ENCODE measurements around the gene PNPLA5. TPM values are rescaled to one million over a fixed set of nuclear protein-coding genes. Genes with fewer than 3 reads are reported as not detected.

Gene PNPLA5
- total RNA-seq, 1 experiment from 2014 or later: not detected

DNA sequence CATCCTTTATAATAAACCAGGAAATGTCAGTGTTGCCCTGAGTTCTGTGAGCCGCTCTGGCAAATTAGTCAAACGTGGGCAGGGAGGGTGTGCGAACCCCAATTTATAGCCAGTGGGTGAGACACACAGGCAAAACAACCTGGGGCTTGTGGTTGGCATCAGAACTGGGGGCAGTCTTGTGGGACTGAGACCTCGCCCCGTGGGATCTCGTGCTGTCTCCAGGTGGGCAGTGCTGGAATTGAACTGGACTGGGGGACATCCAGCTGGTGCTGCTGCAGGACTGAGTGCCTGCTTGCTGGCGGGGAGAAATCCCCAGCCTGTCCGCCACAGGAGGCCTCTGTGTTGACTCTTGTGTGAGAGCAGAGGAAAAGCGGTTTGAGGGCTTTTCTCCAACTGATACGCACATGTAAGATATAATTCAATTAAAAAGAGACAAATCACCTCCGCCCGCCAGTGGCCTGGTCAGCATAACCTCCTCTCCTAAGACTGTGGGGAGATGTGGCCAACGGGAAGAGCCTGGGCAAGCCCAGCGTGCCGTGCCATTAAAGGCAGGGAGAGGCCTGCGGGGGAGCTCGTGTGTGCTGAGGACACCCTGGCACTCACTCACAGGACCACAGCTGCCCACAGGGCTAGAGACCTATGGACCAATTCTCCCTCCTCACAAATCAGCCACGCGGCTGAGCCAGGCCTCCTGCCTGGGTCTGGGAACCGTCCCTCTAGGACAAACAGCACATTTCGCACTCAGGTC, 47.9 kb downstream of the PNPLA5 start:
- no peak for DNase-seq (ENCODE audit: extremely low read depth, low read depth)

DNA sequence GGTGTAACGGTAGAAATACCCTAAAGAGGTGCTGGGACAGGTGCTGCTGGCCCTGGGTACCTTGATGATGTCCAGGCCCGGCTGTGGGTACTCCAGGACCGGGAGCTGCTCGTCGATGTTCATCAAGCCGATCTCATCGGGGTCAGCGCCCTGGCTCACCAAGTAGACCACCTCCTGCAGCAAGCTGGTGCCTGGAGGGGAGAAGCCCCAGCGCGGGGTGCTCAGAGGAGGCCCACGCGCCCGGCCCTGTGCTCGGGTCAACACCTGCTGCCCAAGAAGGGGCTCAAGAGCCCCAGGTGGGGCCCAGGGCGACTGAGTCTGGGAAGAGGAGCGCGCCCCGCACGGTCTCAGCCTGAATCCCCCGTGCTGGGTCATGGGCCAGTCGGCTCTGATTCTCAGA, 50.1 kb downstream of the PNPLA5 start:
- no peak for DNase-seq (ENCODE audit: extremely low read depth, low read depth)

DNA sequence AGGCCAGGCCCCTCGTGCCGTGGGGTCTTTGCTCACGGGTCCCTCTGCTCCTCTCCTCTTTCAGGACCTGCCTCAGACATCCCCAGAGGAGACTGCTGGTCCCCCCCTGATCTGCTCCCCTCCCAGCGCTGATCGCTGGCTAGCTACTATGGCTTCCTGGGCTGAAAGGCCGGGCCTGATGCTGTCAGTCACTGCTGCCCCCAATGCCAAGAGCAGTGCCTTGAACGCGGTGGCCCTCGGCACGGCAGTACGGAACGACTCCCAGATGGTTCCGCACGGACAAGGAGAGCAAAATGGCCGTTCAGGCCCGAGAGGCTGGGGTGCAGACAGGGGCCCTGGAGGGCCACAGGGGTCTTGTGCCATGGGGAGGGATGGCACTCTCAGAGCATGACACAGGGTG, 51.0 kb downstream of the PNPLA5 start:
- DNase-seq (ENCODE audit: extremely low read depth, low read depth): no peak

DNA sequence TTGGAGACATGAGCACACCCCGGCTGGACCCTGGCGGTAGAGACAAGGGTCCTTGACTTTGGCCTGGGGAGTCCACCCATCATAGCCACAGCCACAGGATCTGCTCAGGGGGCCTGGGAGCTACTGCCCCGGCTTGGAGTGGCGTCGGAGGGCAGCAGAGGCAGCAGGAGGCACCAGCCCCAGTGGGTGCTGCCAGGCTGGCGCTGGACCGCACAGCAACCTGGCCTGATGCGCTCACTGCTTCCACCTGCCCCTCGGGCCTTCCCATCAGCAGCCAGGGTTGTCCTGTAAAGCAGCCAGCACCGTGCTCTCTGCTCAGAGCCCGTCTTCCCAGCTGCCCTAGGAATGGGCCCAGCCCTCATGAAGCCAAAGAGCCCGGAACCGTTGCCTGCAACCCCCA, 51.4 kb downstream of the PNPLA5 start:
- DNase-seq (ENCODE audit: extremely low read depth, low read depth): no peak

DNA sequence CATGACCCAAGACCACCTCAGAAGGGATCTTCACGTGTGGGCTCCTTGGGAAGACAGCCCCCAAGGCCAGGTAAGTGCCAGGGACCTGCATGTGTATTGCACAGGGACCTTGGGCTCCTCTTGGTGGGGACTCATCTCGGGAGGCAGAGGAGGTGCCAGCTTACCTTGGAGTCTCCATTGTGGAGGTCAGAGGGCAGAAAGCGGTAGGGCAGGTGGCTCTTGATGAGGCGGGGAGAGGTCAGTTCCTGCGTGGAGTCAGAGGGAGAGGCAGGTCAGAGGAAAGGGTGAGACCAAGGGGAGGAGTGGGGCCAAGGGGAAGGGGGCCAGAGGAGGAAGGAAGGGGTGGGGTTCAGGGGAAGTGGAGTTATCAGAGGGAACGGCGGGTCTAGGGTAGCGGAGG, 52.0 kb downstream of the PNPLA5 start:
- DNase-seq (ENCODE audit: extremely low read depth, low read depth): no peak

DNA sequence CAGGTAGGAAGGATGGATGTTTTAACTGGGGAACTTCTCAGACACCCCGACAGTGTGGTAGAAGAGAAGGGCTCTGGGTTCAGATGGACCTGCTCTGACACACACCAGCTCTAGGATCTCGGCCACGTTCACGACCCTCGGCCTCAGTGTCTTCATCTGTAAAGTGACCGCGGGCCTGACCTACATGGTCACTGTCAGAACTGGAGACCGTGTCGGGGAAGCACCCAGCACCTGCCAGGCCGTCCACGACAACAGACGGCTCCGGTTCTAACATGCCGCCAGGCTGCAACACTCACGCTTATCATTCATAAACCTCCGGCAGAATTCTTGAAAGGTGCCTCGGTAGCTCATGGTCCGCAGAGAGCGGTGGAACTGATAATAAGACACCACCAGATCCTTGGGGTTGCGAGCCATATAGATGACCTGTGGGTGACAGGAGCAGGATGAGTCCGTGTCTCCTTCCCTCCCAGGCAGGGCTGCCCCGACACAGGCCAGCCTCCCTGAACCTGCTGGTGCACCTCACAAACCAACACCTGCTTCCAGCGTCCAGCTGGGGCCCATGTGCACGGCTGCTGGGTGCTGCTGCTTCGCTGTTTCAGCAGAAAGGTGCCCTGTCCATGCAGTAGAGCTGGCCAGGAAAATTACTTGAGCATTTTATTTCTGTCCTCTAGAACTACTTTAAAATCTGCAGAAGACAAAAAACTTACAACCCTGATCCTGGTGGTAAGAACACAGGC, 53.1 kb downstream of the PNPLA5 start:
- DNase-seq (ENCODE audit: extremely low read depth, low read depth): no peak

DNA sequence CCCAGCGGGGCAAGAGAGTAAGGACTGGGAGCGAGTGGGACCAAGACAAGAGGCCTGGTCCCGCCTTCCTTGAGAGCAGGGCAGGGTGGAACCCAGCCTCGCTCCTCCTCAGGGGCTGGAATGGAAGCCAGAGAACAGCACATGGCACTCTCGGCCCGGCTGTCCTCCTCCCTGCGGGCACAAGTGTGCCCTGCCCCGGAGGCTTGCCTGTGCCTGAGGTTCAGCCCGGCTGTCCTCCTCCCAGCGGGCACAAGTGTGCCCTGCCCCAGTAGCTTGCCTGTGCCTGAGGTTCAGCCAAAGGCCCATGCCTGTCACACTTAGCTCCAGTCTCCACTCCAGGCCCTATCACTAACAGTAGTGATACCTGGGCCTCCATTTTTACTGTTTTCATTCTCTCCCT, 53.7 kb downstream of the PNPLA5 start:
- no peak for DNase-seq (ENCODE audit: extremely low read depth, low read depth)

DNA sequence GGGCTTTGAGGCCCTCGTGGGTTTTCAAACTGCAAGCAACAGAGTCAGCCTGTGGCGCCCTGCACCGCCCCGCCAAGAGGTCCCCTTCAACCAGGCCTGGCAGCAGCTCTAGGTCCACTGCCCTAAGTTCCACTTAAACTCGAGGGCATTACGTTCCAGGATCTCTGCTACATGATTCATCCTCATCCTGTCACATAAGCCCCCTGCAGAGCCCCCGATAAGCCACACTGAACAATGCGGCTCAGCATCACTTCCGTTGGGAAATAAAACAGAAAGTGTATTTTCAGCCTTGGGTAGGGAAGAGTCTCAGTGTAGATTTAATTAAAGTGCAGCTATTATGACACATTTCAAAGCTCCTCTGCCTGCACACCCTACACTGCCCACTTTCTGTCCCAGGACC, 54.1 kb downstream of the PNPLA5 start:
- DNase-seq (ENCODE audit: extremely low read depth, low read depth): no peak

DNA sequence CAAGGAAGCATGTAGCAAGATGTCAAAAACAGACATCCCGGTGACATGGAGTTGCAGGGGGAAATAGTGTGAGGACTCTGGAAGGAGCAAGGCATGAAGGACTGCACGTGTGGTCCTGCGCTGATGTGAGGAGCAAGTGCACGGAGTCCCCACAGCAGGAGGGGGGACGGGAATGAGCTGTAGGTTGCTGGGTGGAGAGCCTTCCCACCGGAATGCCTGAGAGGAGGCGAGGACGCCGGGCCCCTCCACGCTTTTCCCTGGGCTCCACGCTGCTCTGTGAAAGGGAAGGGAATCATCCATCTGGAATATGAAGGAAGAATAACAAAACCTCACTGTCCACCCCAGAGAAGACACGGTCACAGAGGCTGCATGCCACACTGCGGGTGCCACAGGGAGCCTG, 56.1 kb downstream of the PNPLA5 start:
- DNase-seq (ENCODE audit: extremely low read depth, low read depth): no peak

DNA sequence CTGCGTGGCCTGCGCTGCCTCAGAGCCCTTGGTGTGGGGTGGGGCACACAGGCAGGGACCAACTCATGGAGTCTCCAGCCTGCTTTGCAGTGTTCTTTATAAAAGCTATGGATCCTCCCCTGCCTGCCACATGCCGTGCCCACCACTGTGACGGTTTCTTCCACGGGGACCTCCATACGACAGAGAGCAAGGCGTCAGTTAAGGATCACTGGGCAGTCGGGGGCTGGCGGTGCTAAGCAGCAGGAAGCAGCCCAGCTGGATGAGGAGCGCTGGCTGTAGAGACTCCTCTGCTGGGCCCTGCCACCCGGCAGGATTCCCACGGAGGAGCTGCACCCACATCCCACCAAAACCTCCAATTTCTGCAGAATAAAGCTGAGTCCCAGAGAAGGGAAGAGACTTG, 56.6 kb downstream of the PNPLA5 start:
- no peak for DNase-seq (ENCODE audit: extremely low read depth, low read depth)

DNA sequence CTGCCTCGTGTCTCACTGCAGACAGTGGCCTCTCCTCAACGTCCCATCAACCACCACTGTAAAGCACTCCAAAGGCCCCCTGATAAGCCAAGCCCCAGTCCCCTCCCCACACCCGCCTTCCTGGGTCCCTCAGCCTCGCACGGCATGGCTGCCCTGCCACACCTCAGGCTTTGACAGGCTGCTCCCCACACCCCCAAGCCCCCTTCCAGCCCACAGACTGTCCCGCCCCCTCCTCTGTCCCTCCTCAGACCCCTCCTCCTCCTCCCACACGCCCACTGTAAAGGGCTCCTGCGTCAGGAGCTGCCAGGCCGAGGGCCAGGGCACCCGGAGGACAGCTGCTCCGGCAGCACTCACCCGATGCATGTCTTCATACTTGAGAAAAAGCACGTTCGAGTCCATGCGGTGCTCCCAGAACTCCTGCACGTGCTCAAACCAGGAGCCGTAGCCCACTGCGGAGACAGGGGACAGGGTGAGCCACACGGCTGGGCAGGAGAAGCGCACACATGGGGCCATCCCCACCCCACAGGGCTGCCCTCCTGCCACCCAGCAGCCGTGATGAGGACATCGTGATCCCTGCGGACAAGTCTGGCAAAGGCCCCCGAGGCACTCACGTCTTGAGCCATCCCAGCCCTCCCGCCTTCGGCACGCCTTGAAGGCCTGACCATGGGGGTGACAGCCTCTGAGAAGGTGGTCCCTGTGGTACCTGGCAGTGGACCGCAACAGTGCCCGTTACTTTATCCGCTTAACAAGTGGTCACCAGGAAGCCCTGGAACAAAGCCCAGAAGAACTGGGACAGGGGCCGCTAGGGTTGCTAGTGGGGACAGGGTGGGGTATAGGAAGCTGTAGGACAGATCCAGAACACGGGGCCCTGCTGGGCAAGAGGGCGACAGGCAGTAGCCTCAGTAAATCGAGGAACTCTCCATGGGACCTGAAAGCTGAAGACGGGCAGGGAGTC, 58.2 kb downstream of the PNPLA5 start:
- DNase-seq (ENCODE audit: extremely low read depth, low read depth): no peak

DNA sequence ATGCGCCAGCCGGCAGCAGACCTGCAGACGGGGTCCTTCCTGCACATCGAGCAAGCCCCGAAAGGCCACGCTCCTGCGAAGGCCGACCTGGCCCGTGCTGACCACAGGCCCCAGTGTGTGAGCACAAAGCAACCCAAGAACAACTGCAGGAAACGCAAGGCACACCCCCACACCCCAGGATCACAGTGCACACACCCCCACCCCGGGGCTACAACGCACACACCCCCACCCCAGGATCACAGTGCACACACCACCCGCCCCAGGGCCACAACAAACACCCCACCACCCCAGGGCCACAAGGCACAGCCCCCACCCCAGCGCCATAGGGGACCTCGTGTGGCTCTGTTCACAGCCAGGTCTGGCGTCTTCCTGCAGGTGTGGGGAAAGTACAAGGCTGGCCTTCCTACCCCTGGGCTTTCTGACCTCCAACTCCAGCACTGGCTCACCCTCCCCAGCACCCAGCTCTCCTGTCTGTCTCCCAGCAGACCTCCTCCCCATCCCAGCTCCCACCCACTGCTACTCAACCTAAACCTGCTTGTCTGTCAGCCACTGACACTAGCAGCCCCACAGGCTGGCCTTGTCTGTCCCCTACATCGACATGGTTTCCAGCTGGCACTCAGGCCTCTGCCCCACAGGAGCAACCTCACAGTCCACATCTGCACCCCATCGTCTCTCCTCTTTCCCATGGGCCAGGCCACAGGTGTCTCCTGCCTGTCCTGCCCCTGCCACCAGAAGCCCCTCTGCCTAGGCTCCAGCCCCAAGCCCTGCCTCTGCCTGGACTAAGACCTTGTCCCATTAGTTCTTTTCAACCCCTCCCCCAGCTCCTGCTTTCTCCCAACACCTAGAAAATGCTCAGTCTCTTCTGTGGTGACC, 59.2 kb downstream of the PNPLA5 start:
- no peak for DNase-seq (ENCODE audit: extremely low read depth, low read depth)

DNA sequence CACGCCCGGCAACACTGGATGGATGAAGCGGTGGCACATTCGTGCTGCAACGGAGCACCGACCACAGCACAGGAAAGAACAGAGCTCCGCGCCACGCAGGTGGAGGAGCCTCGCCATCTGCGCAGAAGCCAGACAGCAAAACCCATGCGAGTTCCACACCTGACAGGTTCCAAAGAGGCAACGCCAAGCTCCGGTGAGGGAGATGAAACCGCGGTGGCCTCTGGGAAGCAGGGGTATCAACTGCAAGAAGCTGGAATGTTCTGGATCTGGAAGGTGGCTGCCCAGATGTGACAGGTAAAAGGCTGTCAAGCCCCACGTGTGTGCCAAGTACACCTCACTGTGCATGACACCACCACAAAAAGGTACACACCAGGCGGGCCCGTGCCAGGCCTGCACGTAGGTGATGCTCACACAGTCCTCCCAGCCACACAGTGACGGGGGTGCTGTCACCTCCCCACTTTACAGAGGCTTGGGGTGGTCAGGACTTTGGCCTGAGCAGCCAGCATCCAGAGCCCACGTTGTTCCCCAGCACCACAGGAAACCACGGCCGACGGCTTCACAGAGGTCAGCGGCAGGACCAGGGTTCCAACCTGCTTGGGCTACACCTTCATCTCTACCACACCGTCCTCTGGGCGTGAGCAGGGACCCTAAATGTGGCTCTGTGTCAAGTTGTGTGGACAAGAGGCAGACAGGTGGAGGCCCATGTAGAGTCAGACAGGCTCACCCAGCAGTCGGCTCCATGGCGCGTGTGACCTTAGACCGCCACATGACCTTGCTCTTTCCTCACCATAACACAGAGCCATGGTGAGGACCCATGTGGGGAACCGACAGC, 60.0 kb downstream of the PNPLA5 start:
- DNase-seq (ENCODE audit: extremely low read depth, low read depth): no peak

DNA sequence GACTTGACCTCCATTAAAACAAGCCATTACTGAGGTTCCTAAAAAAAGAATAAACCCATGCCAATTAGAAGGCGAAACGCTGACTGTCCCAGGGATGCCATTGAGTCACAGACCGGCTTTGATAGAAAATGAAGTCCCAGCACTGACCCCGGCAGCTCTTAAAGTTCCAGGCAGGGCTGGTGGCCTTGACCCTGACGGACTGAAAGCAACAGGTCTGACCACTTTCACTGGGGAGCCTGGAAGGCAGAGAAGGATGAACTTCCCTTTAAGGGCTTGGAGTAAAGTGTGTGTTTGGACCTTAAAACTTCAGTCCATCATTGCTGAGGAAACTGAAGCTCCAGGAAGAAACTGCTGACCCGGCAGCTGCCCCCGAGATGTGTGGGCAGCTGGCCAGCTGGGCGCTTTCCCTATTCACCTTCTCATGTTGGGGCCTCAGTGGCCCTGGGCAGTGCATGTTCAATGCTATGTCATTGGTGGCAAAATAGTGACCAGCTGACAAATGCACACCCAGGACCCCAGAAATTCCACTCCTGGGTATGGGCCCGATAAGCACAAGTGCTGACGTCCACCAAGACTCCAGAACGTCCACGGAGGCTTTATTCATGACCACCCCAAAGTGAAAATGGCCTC, 60.8 kb downstream of the PNPLA5 start:
- no peak for DNase-seq (ENCODE audit: extremely low read depth, low read depth)

DNA sequence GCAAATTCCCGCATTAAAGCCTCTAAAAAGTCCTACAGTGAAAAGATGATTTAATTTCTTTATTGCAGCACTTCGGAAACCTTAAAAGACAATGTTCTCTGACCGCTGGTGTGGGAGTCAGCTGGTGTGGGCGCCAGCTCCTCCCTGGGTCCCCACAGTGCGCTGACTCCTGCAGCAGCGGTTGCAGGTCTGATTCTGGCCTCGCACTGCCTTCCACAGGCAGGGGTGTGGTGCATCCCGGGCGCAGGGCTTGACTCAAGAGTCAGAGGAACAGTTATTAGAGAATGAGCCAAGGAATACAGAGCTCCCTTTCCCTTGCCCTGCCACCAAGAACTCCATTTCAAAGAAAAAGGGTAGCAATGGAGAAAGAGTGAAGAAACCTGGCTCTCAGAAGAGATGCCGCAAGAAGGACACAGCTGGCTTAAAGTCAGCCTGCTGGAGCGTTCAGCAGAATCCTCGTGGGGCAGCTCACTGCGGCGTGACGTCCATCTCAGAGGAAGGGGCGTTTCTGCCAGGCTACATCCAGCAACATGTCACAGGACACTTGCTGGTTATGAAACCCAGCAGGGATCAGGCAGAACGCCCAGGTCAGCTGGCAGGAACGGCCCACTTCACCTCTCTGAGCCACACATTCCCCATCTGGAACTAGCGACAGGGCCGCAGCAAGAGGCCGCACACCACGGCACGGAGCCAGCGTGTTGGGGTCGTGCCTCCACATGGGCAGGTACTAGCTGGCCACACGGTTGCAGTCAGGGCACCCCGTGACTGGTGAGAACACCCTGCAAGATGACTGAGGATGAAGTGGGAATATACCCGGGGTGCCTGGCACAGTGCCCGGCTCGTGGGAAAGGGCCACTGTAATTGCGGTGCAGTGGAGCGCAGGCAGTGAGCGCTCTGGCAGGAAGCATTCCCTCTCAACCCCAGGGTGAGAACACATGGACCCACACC, 61.6 kb downstream of the PNPLA5 start:
- no peak for DNase-seq (ENCODE audit: extremely low read depth, low read depth)

Measured in NCI-H460 (cell line).